Measurements from ENCODE around the gene EARS2. TPM values are rescaled to one million over a fixed set of nuclear protein-coding genes. Genes with fewer than 3 reads are reported as not detected.
"Not testable (repeated sequence)": the region's sequence is repeated elsewhere in the genome, so short reads cannot be mapped to it uniquely, and the experiment has no call there.

The EARS2 gene
- total and polyA plus RNA-seq, 9 donors: 9.5 to 29.0 (median 18.5) TPM

DNA sequence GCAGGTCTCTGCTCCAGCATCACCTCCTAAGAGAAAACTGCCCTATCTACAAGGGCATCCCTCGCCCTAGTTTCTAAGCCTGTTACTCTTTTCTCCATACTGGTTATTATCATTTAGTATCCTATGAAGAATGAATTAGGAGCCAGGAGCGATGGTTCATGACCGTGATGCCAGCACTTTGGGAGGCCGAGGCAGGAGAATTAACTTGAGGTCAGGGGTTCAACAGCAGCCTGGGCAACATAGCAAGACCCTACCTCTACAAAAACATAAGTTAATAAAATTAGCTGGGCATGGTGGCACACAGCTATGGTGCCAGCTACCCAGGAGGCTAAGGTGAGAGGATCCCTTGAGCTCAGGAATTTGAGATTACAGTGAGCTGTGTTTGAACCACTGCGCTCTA is 7.2 kb downstream of the EARS2 start:
- Histone ChIP-seq H3K27ac (no peak overlapping the region), H3K4me3 (no peak overlapping the region), H3K4me1 (ENCODE audit: insufficient read depth) (no peaks in the 10 kb centered on the region), H3K36me3 (no peaks in the 10 kb centered on the region), H3K27me3 (no peaks in the 10 kb centered on the region), H3K9me3 (no peaks in the 10 kb centered on the region)
- intact Hi-C loops (cut with DNase I): loop anchor here in 2 of 4 donors (10.0 kb wide), 2 partner anchors 45 to 85 kb away; no protein-coding TSS in a partner anchor
- WGBS, 3 donors: 95 to 96% (median 96%) methylated on average over 5 of the region's 5 CpGs
- TF ChIP-seq POLR2A (IDR thresholded peaks at IDR 0.05) (no peak), EP300 (IDR thresholded peaks at IDR 0.05) (no peak)
- no peak for DNase-seq

DNA sequence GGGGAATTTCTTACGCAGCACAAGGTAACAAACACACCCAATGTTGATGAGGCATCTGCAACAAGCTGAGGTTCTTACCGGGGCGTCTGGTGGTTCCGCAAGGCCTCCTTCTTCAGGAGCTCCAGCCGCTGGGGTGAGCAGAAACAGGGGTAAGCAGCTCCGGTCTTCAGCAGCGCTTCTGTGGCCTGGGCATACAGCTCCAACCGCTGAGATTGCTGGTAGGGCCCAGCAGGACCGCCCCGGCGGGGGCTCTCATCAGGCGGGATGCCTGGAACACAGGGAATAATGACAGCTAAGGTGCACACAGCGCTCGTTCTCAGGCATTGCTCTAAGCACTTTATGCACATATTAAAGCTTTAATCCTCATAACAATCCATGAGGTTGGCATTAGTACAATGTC is 12.7 kb downstream of the EARS2 start:
- WGBS, 3 donors: 91 to 94% (median 92%) methylated on average over 14 of the region's 14 CpGs
- H3K27me3 ChIP-seq: no peaks in the 10 kb centered on the region
- no peak for TF ChIP-seq POLR2A (IDR thresholded peaks at IDR 0.05)
- TF ChIP-seq, protein P1, sequence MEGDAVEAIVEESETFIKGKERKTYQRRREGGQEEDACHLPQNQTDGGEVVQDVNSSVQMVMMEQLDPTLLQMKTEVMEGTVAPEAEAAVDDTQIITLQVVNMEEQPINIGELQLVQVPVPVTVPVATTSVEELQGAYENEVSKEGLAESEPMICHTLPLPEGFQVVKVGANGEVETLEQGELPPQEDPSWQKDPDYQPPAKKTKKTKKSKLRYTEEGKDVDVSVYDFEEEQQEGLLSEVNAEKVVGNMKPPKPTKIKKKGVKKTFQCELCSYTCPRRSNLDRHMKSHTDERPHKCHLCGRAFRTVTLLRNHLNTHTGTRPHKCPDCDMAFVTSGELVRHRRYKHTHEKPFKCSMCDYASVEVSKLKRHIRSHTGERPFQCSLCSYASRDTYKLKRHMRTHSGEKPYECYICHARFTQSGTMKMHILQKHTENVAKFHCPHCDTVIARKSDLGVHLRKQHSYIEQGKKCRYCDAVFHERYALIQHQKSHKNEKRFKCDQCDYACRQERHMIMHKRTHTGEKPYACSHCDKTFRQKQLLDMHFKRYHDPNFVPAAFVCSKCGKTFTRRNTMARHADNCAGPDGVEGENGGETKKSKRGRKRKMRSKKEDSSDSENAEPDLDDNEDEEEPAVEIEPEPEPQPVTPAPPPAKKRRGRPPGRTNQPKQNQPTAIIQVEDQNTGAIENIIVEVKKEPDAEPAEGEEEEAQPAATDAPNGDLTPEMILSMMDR (IDR thresholded peaks at IDR 0.05): no peak
- no peak for TF ChIP-seq EP300 (IDR thresholded peaks at IDR 0.05)
- intact Hi-C loops (cut with DNase I): no loop called here
- no peak for DNase-seq
- H3K27ac ChIP-seq: no peak overlapping the region
- no peaks in the 10 kb centered on the region for H3K9me3 ChIP-seq
- H3K36me3 ChIP-seq: no peaks in the 10 kb centered on the region
- H3K4me3 ChIP-seq: no peak overlapping the region
- no peaks in the 10 kb centered on the region for H3K4me1 ChIP-seq (ENCODE audit: insufficient read depth)

DNA sequence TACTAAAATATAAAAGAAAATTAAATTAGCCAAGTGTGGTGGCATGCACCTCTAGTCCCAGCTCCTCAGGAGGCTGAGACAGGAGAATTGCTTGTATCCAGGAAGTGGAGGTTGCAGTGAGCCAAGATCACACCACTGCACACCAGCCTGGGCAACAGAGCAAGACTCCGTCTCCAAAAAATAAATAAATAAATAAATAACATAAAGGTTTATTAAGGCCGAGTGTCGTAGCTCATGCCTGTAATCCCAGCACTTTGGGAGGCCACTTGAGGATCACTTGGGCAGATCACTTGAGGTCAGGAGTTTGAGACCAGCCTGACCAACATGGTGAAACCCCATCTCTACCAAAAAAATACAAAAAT is 16.4 kb downstream of the EARS2 start:
- H3K27ac ChIP-seq; H3K4me1 ChIP-seq (ENCODE audit: insufficient read depth); H3K9me3 ChIP-seq; H3K27me3 ChIP-seq; H3K4me3 ChIP-seq; DNase-seq; H3K36me3 ChIP-seq; intact Hi-C loops (cut with DNase I): not testable (repeated sequence)
- 97% methylated on average over 3 of the region's 3 CpGs for WGBS, 3 donors

DNA sequence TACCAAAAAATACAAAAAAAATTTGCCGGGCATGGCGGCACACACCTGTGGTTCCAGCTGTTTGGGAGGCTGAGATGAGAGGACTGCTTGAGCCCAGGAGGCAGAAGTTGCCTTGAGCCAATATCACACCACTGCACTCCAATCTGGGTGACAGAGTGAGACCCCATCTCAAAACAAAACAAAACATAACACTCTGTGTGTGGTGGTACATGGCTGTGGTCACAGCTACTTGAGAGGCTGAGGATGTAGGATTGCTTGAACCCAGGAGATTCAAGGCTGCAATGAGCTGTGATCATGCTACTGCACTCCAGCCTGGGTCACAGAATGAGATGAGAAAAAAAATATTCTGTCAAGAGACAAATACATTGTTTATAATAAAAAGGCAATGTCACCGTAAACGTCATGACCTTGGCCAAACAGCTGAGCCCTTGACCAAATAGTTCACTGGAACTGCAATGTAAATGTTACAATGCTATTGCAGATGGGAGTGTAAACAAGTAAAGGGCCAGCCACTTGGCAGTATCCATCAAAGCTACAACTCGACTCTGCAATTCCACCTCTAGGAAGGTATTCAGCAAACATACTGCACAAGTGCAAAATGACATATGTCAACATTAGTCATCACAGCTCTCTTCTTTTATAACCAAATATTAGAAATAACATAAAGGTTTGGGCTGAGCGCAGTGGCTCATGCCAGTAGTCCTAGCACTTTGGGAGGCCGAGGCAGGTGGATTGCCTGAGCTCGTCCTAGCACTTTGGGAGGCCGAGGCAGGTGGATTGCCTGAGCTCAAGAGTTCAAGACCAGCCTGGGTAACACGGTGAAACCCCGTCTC is 16.9 kb downstream of the EARS2 start:
- Histone ChIP-seq H3K27ac (no peak overlapping the region), H3K9me3 (no peaks in the 10 kb centered on the region), H3K4me1 (ENCODE audit: insufficient read depth) (no peaks in the 10 kb centered on the region), H3K36me3 (no peaks in the 10 kb centered on the region), H3K27me3 (no peaks in the 10 kb centered on the region), H3K4me3 (no peak overlapping the region)
- intact Hi-C loops (cut with DNase I): no loop called here
- no peak for DNase-seq
- WGBS, 3 donors: 90 to 92% (median 91%) methylated on average over 11 of the region's 11 CpGs
- no peak for TF ChIP-seq EP300 (IDR thresholded peaks at IDR 0.05)
- no peak for TF ChIP-seq POLR2A (IDR thresholded peaks at IDR 0.05)
- TF ChIP-seq, protein P1 (IDR thresholded peaks at IDR 0.05): no peak

DNA sequence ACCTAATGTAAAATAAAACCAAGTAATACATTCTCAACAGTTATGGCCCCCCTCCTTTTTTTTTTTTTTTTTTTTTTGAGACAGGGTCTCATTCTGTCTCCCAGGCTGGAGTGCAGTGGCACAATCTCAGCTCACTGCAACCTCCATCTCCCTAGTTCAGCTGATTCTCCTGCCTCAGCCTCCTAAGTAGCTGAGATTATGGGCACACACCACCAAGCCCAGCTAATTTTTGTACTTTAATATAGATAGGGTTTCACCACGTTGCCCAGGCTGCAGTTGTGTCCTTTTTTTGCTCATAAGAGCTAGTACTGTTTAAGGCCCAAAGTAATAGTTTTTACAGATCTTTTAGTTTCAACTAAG is 18.3 kb downstream of the EARS2 start:
- H3K4me1 ChIP-seq (ENCODE audit: insufficient read depth): no peaks in the 10 kb centered on the region
- H3K9me3 ChIP-seq: no peaks in the 10 kb centered on the region
- no peak overlapping the region for H3K27ac ChIP-seq
- 85 to 93% (median 89%) methylated on average over 1 of the region's 1 CpG for WGBS, 3 donors
- no peaks in the 10 kb centered on the region for H3K27me3 ChIP-seq
- intact Hi-C loops (cut with DNase I): no loop called here
- no peak for DNase-seq
- no peaks in the 10 kb centered on the region for H3K36me3 ChIP-seq
- TF ChIP-seq, protein P1 (IDR thresholded peaks at IDR 0.05): no peak
- TF ChIP-seq EP300 (IDR thresholded peaks at IDR 0.05): no peak
- TF ChIP-seq POLR2A (IDR thresholded peaks at IDR 0.05): no peak
- H3K4me3 ChIP-seq: no peak overlapping the region

Measured in ovary (tissue), 9 donors.